Central memory CD4-positive, alpha-beta T cell (primary cell): Measurements from ENCODE around the gene MCC.

ENCODE experiments used
- DNase-seq: peaks from one replicate; pipeline ENCODE4 v3.0.0; 2022

MCC gene

GRCh38 chr5:113240951-113241726 lies 247.1 kb downstream of the MCC start:
- DNase-seq: no peak

GRCh38 chr5:113240032-113240431 lies 248.2 kb downstream of the MCC start:
- DNase-seq: no peak

- no peak for DNase-seq
These were observed 250.4 kb downstream of the MCC start for GRCh38 chr5:113237893-113238292.

- DNase-seq: no peak
These were observed 251.5 kb downstream of the MCC start for GRCh38 chr5:113236536-113237288.

GRCh38 chr5:113235884-113236283 lies 252.4 kb downstream of the MCC start:
- no peak for DNase-seq

GRCh38 chr5:113234546-113234945 lies 253.7 kb downstream of the MCC start:
- DNase-seq: no peak

- no peak for DNase-seq
These were observed 254.6 kb downstream of the MCC start for GRCh38 chr5:113233606-113234005.

- DNase-seq: no peak
These were observed 255.6 kb downstream of the MCC start for GRCh38 chr5:113232667-113233066.

- DNase-seq: no peak
These were observed 256.0 kb downstream of the MCC start for GRCh38 chr5:113232221-113232620.

GRCh38 chr5:113231653-113232000 lies 256.6 kb downstream of the MCC start:
- no peak for DNase-seq

GRCh38 chr5:113230711-113231652 lies 257.3 kb downstream of the MCC start:
- no peak for DNase-seq

GRCh38 chr5:113227798-113228197 lies 260.5 kb downstream of the MCC start:
- DNase-seq: no peak

GRCh38 chr5:113226116-113226736 lies 262.0 kb downstream of the MCC start:
- DNase-seq: no peak

GRCh38 chr5:113225259-113225658 lies 263.0 kb downstream of the MCC start:
- DNase-seq: no peak

- no peak for DNase-seq
These were observed 263.6 kb downstream of the MCC start for GRCh38 chr5:113224605-113225065.

- DNase-seq: no peak
These were observed 264.2 kb downstream of the MCC start for GRCh38 chr5:113223831-113224604.

GRCh38 chr5:113223315-113223714 lies 264.9 kb downstream of the MCC start:
- DNase-seq: no peak

GRCh38 chr5:113221294-113222176 lies 266.7 kb downstream of the MCC start:
- no peak for DNase-seq

- DNase-seq: no peak
These were observed 268.6 kb downstream of the MCC start for GRCh38 chr5:113219695-113220094.

GRCh38 chr5:113218906-113219517 lies 269.2 kb downstream of the MCC start:
- DNase-seq: no peak
